ENCODE measurements around the gene RAB10.
"Not testable (repeated sequence)": the region's sequence is repeated elsewhere in the genome, so short reads cannot be mapped to it uniquely, and the experiment has no call there.

The RAB10 gene

DNA sequence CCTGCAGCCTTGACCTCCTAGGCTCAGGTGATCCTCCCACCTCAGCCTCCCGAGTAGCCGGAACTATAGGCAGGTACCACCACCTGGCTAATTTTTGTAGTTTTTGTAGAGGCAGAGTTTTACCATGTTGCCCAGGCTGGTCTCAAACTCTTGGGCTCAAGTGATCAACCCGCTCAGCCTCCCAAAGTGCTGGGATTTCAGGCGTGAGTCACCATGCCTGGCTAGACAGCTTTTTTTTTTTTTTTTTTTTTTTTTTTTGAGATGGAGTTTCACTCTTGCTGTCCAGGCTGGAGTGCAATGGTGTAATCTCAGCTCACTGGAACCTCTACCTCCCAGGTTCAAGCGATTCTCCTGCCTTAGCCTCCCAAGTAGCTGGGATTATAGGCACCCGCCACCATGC is 132.7 kb downstream of the RAB10 start:
- FAIRE-seq, result not testable (repeated sequence)

DNA sequence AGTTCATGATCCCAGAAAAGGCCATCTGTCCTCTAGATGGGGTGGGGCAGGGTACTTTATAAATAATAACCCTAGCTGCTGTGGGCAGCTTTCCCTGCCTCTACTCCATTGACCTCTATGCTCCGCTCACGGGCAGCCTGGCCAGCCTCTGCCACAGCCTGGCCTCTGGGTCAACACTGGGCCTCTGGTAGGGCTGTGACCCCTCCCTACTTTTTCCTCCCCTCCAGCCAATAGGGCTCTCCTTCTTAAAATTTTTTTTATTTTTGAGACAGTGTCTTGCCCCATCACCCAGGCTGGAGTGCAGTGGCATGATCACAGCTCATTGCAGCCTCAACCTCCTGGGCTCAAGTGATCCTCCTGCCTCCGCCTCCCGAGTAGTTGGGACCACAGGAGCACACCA is 134.9 kb downstream of the RAB10 start:
- FAIRE-seq, result no peak

DNA sequence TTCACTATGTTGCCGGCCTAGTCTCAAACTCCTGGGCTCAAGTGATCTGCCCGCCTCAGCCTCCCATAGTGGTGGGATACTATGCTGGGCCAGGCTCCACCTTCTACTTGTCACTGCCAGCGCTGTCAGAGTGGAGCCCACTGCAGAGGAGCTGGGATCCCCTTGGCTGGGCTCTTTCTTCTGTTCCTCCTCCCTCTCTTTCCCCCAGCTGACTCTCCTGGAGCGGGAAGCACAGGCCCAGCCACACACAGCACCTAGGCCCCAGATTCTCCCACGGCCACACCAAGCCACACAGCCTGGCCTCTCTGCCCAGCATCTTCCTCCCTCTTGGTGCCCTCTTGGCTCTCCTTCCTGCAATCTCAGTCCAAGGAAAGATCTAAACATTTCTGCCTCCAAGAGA is 135.3 kb downstream of the RAB10 start:
- FAIRE-seq, result no peak

DNA sequence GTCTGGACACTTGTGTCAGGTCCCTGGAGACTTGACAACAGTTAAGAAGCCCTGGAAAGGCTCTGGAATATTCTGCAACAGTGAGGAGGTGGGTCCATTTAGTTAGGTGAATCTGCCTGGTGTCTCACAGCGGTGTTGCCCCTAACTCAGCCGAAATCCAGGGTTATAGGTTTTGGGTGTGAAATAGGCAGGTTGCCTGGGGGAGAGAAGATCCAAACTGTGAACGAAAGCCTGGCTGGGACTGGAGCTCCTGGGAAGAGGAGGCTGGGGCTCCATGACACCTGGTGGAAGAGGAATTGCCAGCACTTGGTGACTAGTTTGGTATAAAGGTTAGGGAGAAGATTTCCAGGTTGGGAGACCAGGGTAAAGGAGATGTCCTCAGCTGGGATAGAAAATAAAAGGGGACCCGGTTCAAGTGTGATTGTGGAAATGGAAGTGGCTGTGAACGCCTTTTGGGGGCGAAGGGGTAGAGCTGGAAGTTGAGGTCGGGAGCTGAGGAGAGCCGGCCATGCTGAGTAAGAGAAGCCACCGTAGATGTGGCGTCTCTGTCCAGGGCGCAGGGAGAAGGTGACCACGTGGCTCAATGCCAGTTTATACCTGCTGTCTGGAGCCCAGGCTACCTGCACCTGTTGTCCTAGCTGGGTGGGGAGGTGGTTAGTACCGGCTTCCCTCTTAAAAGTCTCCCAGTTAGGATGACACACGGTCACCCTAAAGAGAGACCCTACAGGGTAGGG is 136.0 kb downstream of the RAB10 start:
- no peak for FAIRE-seq

DNA sequence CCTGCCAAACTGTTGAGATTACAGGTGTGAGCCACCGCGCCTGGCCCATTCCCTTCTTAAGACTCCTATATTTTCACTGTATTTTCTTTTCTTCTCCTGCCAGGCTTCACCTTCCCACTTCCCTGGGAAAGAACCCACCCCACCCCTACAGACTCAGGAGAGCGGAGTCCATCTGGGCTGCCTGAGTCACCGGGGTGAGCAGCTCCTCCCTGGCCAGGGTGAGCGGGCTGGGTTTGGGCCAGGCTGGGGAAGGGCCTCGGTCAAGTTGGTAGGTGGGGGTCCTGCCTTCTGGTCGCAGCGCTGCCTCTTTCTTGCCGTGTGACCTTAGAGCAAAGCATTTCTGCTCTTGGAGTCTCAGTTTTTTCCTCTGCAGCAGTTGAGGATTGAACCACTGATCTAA is 136.9 kb downstream of the RAB10 start:
- no peak for FAIRE-seq

DNA sequence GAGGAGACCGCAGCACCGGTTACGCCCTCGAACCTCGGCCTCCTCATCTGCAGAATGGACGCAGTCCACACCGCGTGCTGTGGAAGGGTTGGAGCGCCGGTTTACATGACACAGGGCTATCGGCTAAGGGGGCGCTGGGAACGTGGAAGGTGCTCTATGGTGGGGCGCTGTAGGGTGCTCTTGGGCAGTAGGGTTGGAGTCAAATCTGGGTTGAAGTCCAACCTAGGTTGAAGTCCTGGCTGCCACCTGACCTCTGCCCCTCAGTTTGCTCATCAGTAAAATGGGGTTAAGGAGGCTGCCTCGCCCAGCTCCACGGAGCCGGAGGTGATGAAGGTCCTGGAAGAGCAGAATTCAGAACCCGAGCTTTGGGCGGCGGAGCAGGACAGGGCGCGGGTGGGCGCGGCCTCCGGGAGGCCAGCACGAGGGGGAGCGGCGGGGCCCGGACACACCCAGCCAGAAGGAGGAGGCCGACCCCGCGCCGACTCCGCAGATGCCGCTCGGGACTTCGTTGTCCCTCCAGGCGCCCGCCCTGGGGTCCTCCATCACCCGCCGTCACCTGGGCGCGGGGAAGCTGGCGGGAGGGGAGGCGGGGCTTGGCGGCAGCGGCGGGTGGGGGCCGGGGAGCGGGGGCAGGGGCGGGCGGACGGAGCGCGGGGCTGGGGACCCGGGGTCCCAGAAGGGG is 138.4 kb downstream of the RAB10 start:
- FAIRE-seq, result no peak

DNA sequence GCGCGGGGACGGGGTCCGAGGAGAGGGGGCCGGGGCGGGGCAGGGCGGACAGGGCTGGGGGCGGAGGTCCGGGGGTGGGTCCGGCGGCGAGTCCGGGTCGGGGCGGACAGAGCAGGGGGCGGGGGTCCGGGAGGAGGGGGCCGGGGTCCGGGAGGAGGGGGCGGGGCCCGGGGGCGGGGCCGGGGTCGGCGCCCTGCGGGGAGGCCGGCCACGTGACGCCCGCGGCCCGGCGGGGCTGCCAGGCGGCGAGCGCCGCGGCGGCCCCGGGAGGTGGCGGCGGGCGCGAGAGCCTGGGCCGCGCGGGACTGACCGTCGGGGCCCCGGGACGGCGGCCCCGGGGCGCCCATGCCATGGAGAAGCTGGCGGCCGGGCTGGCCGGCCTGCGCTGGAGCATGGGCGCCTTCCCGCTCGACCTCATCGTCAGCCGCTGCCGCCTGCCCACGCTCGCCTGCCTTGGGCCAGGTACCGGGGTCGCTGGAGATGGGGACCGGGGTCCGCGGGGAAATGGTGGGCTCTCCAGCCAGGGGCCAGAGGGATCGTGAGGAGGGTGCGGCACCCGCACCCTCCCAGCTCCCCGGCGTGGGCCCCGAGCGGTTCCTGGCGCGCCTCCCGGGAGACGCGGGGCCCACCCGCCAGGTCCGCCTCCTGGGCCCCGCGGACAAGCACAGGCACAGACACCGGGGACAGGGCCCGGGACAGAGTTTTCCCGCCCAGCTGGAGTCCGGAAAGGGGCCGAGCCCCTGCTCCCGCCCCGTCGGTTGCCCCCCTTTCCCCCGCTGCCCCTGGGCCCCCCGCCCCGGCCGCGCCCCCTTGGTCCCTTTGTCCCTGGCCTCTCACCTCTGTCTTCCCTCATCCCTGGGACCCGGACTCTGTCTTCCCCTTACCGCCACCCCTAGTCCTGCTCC is 139.2 kb downstream of the RAB10 start, which contains the start of gene GAREM2:
GAREM2 (plus strand) TSS at position 218 of the 905 bp plus-strand sequence; CDS start at position 351, 133 bp downstream.
- FAIRE-seq, result no peak

DNA sequence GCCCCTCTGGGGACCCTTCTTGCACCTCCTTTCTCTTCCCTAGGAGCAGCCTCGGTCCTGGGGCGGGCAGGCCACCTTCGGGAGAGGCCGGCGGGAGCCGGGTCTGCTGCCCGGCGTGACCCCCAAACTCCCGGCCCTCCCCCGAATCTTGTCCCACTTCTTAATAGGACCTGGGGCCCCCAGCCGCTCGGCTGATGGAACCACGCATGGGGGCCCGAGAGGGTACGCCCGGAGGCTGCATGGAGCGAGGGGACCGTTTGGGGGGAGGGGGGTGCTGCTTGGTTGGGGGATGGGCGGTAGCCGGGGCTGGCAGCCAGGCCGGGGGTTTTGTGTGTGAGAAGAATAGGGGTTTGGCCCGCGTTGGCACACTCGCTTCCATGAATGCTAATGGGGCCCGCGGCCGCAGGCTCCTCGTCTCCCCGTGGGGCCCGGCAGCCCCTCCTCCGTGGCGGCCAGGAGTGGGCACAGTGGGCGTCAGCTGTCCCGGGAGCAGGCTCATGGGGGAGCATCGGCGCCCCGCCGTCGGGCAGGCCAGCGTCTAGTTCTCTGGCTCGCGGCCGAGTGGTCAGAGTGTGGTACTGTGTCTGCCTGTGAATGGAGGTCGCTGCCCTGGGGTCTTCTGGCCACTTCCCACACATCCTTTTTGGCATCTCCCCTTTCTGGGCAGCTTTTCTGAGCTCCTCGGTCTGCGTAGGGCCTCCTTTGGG is 140.0 kb downstream of the RAB10 start:
- no peak for FAIRE-seq

DNA sequence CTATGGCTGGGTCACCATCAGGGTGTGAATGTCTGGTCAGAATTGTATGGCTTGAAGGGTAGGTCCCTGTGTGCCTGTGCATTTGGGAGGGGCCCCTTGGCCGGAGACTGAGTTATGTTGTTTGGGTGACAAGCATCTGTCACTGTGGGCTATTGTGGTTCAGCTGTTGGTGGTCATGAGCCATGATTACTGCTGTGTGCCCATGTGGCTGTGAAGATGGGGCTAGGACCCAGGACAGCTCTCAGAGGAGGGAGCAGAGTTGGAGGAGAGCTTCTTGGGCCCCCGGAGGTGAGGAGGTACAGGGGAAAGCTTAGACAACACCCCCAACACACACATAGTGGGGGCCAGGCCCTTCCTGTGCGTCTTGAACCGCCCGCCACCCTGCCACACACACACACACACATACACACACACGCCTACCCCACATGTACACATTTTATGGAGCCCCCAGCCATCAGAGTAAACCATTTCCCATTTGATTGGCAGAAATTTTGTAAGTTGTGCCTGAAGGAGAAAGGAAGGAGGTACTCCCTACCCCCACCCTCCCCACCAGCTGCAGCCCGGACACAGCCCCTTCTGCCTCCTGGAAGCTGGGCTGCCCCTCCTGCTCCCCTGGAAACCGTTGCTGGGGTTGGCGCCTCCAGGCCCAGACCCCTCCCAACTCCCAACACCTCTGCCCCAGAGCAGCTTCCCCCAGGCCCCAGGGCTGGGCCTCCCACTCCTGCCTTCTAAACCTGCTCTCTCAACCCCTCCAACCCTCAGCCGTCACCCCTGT is 141.0 kb downstream of the RAB10 start:
- FAIRE-seq, result no peak

DNA sequence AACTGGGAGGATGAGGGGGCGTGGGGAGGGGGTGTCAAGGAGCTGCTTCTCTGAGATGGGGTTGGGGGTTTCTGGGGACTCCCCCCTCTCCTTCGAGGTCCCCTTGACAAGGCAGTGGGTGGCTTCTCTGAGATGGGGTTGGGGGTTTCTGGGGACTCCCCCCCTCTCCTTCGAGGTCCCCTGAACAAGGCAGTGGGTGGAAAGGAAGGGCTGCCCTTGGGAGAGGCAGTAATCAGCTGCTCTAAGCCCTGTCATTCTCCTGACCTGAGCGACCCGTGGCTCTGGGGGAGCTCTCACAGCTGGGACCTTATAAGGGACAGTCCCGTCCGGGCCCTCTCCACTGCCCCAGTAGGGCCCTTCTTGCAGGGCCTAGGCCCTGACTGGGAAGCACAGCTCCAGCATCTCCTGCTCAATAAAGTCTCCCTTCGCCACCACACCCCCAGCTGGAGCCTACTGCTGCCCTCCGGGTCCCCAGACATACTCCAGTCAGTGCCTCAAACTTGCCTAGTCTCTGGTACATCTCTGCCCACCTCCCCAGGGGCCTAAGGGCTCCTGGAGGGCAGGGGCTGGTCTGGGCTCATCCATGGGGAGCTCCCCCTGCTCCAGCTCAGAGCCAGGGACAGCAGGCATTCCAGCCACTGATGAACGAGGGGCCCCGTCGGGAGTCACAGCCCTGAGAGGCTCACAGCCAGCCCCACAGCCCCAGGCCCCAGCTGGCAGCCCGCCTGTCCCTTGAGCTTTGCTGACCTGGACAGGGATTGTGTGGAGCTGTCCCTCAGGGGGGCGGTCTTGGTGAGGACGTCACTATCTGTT is 141.8 kb downstream of the RAB10 start:
- no peak for FAIRE-seq

DNA sequence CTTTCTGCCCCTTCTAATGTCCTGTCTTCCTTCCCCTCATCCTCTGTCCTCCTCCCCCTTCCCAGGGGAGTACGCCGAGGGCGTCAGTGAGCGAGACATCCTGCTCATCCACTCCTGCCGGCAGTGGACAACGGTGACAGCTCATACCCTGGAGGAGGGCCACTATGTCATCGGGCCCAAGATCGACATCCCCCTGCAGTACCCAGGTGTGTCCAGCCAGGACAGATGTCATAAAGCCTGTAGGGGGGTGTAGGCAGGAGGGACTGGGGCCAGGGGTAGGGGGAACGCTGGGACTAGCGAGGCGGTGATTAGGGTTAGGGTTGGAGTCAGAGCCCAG is 142.4 kb downstream of the RAB10 start:
- FAIRE-seq, result no peak

DNA sequence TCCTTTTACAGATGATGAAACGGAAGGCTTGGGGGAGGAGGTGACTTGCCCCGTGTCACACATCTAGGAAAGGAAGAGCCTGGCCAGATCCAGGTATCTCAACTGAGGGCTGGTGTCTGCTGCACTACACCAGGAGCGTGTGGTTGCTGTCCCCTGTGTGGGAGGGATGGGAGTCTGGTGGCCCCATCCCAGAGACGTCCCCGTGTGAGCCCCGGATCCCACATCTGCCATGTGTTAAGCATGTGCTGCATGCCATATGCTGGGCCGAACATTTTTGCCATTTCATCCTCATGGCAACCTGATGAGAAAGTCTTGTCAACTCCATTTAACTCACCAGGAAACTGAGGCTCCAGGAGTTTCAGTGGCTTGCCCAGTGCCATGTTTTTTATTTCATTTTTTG is 143.2 kb downstream of the RAB10 start:
- no peak for FAIRE-seq

DNA sequence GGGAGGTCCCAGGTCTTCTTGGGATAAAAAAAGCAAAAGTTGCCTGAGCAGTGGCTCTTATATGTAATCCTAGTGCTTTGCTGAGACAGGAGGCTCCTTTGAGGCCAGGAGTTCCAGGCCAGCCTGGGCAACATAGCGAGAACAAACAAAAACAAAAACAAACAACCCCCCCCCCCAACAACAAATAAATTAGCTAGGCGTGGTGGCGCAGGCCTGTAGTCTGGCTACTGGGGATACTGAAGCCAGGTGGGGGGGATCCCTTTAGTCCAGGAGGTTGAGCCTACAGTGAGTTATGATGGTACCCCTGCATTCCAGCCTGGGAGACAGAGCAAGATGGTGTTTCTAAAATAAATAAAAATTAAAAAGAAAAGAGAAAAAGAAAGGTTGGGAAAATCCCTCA is 144.4 kb downstream of the RAB10 start:
- FAIRE-seq, result no peak

DNA sequence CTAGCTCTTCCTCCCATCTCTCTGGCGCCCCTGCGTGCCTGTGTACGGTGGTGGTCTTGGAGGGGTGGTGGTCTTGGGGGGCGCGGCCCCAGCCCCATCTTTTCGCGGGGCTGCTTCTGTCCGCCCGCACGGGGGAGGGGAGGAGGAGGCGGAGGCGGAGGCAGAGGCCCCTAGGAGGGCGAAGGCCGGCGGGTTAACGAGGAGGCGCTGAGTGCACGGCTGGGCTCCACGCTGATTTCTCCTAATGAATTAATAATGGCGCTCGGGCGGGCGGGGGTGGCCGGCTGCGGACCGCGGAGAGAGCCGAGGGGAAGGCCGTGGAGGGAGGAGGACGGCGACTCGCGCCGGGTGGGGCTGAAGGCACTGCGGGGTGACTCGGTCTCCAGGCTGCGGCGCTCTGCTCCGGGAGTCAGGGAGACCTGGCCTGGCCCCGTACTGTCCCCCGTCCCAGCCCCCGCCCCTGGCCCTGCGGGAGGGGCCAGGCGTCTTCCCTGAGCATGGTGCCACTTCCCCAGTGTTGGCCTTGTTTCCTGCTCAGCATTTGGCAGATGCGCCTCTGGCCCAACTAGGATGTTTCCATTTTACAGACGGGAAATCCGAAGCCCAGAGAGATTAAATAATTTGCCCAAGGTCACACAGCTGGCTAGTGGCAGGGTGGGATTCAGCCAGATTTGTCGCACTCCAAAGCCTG is 145.0 kb downstream of the RAB10 start:
- no peak for FAIRE-seq

DNA sequence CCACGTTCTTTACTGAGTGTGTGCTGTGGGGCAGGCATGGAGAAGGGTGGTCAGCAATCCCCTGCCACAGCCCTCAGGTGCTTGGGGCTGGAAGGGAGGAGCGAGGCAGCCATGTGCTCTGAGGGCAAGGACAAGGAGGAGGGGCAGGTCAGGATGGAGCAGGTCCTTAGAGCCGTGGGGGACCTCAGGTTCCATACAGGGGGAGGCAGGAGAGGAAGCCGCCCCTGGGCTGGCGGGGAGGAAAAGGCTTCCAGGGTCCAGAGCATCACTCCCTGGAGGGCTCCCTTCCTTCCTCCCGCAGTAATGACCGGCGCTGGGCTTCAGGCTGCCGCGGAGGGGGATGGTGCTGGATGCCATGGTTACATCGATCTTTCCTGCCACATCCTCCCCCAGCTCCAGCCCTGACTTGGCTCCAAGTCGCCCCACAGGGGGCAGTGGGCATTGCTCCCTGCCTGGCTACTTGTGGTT is 145.6 kb downstream of the RAB10 start:
- no peak for FAIRE-seq

DNA sequence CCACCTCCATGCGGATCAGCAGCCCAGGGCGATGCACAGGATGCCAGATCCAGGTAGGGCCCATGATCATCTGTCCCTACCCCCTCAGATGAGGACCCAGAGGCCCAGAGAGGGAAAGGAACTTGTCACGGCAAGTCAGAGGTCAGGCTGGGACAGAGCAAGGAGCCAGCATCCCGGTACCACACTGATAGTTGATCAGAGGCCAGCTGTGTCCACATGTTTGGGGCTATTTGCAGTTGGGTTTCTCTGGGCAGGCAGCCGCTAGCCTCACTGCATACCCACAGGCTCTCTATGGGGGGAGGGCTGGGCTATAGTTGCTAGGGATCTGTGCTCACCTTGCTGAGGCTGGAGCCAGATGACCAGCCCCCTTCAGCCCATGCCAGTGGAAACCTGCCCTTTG is 148.6 kb downstream of the RAB10 start:
- no peak for FAIRE-seq

DNA sequence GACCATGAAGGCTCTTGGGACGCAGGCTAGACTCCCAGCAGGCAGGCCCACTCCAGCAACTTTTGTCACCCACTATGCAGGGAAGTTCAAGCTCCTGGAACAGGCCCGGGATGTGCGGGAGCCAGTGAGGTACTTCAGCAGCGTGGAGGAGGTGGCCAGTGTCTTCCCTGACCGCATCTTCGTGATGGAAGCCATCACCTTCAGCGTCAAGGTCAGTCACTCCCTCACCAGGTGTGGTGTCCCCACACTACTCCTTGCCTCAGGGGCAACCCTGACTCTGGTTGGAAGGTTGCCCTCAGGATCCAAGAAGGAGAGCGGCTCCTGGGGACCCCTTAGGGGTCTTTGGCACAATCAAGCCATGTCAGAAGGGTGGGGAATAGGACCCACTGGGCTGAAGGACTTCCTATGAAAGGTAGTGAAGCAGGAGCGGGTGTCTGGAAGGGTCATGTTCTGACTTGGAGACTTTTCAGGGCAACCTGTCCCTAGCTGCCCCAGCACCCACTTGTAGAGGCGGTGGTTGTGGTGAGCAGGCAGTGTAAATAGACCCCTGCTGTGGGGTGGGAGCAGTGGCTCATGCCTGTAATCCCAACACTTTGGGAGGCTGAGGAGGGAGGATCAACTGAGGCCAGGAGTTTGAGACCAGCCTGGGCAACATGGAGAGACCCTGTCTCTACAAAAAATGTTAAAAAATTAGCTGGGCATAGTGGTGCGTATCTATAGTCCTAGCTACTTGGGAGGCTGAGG is 149.2 kb downstream of the RAB10 start:
- FAIRE-seq, result no peak

DNA sequence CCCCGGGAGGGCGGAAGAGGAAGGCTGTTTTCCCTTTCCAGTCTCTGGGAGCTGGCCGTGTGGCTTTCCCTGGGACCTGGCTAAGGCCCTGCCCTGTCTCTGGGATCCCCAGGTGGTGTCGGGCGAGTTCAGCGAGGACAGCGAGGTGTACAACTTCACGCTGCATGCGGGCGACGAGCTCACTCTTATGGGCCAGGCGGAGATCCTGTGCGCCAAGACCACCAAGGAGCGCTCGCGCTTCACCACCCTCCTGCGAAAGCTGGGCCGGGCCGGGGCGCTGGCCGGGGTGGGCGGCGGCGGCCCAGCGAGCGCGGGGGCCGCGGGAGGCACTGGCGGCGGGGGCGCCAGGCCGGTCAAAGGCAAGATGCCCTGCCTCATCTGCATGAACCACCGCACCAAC is 150.2 kb downstream of the RAB10 start:
- FAIRE-seq, result no peak

DNA sequence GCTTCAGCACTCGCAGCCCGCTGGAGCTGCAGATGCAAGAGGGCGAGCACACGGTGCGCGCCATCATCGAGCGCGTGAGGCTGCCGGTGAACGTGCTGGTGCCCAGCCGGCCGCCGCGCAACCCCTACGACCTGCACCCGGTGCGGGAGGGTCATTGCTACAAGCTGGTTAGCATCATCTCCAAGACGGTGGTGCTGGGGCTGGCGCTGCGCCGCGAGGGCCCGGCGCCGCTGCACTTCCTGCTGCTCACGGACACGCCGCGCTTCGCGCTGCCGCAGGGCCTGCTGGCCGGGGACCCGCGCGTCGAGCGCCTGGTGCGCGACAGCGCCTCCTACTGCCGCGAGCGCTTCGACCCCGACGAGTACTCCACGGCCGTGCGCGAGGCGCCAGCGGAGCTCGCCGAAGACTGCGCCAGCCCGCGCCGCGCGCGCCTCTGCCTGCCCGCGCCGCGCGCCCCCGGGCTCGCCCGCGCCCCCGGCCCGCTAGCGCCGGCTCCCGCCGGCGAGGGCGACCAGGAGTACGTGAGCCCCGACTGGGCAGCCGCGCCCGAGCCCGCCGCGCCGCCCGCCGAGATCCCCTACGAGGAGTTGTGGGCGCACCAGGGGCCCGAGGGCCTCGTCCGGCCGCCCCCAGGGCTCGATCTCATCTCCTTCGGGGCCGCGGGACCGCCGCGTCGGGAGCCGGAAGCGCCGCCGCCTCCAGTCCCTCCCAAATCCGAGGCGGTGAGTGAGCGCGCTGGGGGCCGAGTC is 150.8 kb downstream of the RAB10 start:
- FAIRE-seq, result no peak
